ENCODE measurements around the gene SELENOI.

SELENOI gene

DNA sequence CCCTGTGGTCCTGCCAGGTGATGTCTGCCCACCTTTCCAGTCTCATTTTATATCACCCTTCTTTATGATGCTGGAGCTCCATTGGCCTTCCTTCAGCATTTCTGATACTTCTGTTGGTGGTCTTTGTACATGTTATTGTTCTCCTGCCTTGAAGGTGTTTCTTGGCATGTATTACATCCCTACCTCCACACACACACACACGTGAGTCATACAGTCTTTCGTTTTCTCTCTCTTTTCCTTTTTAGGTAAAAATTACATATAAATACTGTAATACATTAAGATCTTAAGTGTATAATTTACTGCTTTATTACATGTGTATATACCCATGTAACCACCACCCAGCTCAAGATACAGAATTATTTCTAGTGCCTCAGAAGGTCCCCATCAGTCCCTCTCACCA, 10.8 kb downstream of the SELENOI start:
- no peak overlapping the region for H3K27ac ChIP-seq (ENCODE audit: low read length)
- TF ChIP-seq EZH2 (optimal IDR thresholded peaks at IDR 0.05; ENCODE audit: low read depth, low read length) (no peak), EZH2phosphoT487 (IDR thresholded peaks at IDR 0.05; ENCODE audit: low read length) (no peak)
- TF ChIP-seq, protein P1, sequence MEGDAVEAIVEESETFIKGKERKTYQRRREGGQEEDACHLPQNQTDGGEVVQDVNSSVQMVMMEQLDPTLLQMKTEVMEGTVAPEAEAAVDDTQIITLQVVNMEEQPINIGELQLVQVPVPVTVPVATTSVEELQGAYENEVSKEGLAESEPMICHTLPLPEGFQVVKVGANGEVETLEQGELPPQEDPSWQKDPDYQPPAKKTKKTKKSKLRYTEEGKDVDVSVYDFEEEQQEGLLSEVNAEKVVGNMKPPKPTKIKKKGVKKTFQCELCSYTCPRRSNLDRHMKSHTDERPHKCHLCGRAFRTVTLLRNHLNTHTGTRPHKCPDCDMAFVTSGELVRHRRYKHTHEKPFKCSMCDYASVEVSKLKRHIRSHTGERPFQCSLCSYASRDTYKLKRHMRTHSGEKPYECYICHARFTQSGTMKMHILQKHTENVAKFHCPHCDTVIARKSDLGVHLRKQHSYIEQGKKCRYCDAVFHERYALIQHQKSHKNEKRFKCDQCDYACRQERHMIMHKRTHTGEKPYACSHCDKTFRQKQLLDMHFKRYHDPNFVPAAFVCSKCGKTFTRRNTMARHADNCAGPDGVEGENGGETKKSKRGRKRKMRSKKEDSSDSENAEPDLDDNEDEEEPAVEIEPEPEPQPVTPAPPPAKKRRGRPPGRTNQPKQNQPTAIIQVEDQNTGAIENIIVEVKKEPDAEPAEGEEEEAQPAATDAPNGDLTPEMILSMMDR (IDR thresholded peaks at IDR 0.05; ENCODE audit: low read length), result no peak
- H3K27me3 ChIP-seq (replicated peaks; ENCODE audit: insufficient read depth, low read length), result no peaks in the 10 kb centered on the region
- H3K4me2 ChIP-seq (ENCODE audit: low read depth, low read length), result no peak overlapping the region
- no peaks in the 10 kb centered on the region for H3F3A ChIP-seq (ENCODE audit: insufficient read depth, low read length)
- no peak overlapping the region for H2AFZ ChIP-seq (ENCODE audit: low read length)
- no peak overlapping the region for H3K9ac ChIP-seq (ENCODE audit: low read length)
- no peaks in the 10 kb centered on the region for H3K9me2 ChIP-seq (replicated peaks; ENCODE audit: insufficient read depth, low read length)
- peaks cover 100% of the 10 kb centered on the region for H3K79me2 ChIP-seq (ENCODE audit: low read length)
- no peak overlapping the region for H3K4me3 ChIP-seq (ENCODE audit: low read length)
- H4K20me1 ChIP-seq (ENCODE audit: insufficient read depth, low read length), result peaks cover 43% of the 10 kb centered on the region
- H3K9me3 ChIP-seq (replicated peaks; ENCODE audit: insufficient read depth, low read length), result no peaks in the 10 kb centered on the region
- H3K36me3 ChIP-seq (replicated peaks; ENCODE audit: insufficient read depth, low read length), result no peaks in the 10 kb centered on the region; the same call in 1 of the 2 replicates
- no peaks in the 10 kb centered on the region for H3K4me1 ChIP-seq (ENCODE audit: low read length)
- DNase-seq, result no peak

DNA sequence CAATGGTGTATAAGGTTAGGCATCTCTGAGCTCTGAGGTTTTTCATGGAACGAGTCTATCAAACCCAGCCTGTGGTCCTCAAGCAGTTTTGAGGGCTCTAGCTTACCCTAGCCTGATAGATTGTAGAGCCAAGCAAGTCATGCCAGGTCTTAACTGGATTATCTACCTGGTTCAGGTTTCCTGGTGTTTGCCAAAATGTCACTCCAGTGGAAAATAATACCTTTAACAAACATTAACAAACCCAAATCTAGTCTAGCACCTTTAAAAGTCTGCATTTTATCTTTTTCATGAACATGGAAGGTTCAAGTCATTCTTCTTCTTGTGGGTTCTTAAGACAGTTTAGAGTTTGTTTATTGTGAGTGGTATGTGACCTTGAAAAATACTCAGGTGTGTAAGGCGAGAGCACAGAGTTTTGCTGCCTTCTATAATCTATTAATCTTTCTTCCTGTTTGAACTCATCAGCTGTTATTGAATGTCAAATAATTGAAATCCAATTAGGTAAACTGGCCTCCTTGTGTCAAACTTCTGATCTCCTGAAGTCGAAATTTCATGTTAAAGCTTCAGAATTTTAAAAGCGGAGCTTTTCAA, 14.0 kb downstream of the SELENOI start:
- Histone ChIP-seq H3K79me2 (ENCODE audit: low read length) (peaks cover 99% of the 10 kb centered on the region), H4K20me1 (ENCODE audit: insufficient read depth, low read length) (peaks cover 45% of the 10 kb centered on the region), H3F3A (ENCODE audit: insufficient read depth, low read length) (no peaks in the 10 kb centered on the region), H3K9me3 (replicated peaks; ENCODE audit: insufficient read depth, low read length) (no peaks in the 10 kb centered on the region), H3K4me2 (ENCODE audit: low read depth, low read length) (no peak overlapping the region), H3K36me3 (replicated peaks; ENCODE audit: insufficient read depth, low read length) (peaks cover under 1% of the 10 kb centered on the region; the same call in 1 of the 2 replicates), H3K9ac (ENCODE audit: low read length) (no peak overlapping the region), H3K27me3 (replicated peaks; ENCODE audit: insufficient read depth, low read length) (no peaks in the 10 kb centered on the region), H3K4me1 (ENCODE audit: low read length) (no peaks in the 10 kb centered on the region), H3K4me3 (ENCODE audit: low read length) (no peak overlapping the region), H3K9me2 (replicated peaks; ENCODE audit: insufficient read depth, low read length) (no peaks in the 10 kb centered on the region), H2AFZ (ENCODE audit: low read length) (no peak overlapping the region), H3K27ac (ENCODE audit: low read length) (no peak overlapping the region)
- TF ChIP-seq, protein P1 (IDR thresholded peaks at IDR 0.05; ENCODE audit: low read length), result no peak
- no peak for TF ChIP-seq EZH2 (optimal IDR thresholded peaks at IDR 0.05; ENCODE audit: low read depth, low read length)
- no peak for TF ChIP-seq EZH2phosphoT487 (IDR thresholded peaks at IDR 0.05; ENCODE audit: low read length)
- DNase-seq, result no peak

DNA sequence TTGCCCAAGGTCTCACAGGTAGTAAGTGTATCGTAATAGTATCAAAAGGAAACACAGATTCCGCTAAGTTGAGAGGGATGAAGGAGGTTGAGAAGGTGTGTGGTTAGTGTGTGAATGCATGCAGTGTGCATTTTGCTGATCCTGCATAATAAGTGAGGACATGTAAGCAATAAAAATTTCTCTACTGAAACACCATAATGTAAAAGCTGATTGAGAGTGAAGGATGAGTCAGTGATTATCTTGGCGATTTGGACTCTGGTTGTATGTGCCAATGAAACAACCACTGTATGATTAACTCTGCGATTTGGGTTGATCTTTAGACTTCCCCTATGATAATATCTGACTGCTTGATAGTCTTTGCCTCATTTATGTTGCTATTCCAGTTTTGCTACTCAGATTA, 17.4 kb downstream of the SELENOI start:
- no peaks in the 10 kb centered on the region for H3K27me3 ChIP-seq (replicated peaks; ENCODE audit: insufficient read depth, low read length)
- H3K36me3 ChIP-seq (replicated peaks; ENCODE audit: insufficient read depth, low read length), result peaks cover 10% of the 10 kb centered on the region; the same call in 1 of the 2 replicates
- peaks cover 25% of the 10 kb centered on the region for H4K20me1 ChIP-seq (ENCODE audit: insufficient read depth, low read length)
- H2AFZ ChIP-seq (ENCODE audit: low read length), result no peak overlapping the region
- no peak overlapping the region for H3K9ac ChIP-seq (ENCODE audit: low read length)
- H3K9me3 ChIP-seq (replicated peaks; ENCODE audit: insufficient read depth, low read length), result no peaks in the 10 kb centered on the region
- DNase-seq, result no peak
- H3K79me2 ChIP-seq (ENCODE audit: low read length), result peaks cover 83% of the 10 kb centered on the region
- no peak for TF ChIP-seq EZH2phosphoT487 (IDR thresholded peaks at IDR 0.05; ENCODE audit: low read length)
- no peak overlapping the region for H3K27ac ChIP-seq (ENCODE audit: low read length)
- H3K4me2 ChIP-seq (ENCODE audit: low read depth, low read length), result no peak overlapping the region
- H3K4me3 ChIP-seq (ENCODE audit: low read length), result no peak overlapping the region
- no peaks in the 10 kb centered on the region for H3F3A ChIP-seq (ENCODE audit: insufficient read depth, low read length)
- H3K9me2 ChIP-seq (replicated peaks; ENCODE audit: insufficient read depth, low read length), result no peaks in the 10 kb centered on the region
- no peaks in the 10 kb centered on the region for H3K4me1 ChIP-seq (ENCODE audit: low read length)

DNA sequence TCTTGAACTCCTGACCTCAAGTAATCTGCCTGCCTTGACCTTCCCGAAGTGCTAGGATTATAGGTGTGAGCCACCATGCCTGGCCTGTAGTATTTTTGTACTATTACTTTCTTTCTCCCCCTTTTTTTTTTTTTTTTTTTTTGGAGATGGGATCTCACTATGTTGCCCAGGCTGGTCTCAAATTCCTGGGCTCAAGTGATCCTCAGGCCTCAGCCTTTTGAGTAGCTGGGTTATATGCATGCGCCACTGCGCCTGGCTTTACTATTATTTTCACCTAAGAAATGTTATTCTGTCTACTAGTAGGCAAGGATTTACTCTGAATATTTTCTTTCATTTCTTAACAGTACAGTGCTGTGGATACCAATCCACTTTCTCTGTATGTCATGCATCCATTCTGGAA, 18.0 kb downstream of the SELENOI start:
- H2AFZ ChIP-seq (ENCODE audit: low read length), result no peak overlapping the region
- no peaks in the 10 kb centered on the region for H3K9me3 ChIP-seq (replicated peaks; ENCODE audit: insufficient read depth, low read length)
- H3K4me2 ChIP-seq (ENCODE audit: low read depth, low read length), result no peak overlapping the region
- no peaks in the 10 kb centered on the region for H3K9me2 ChIP-seq (replicated peaks; ENCODE audit: insufficient read depth, low read length)
- TF ChIP-seq EZH2phosphoT487 (IDR thresholded peaks at IDR 0.05; ENCODE audit: low read length) (no peak), EZH2 (optimal IDR thresholded peaks at IDR 0.05; ENCODE audit: low read depth, low read length) (no peak)
- TF ChIP-seq, protein P1 (IDR thresholded peaks at IDR 0.05; ENCODE audit: low read length), result no peak
- H3F3A ChIP-seq (ENCODE audit: insufficient read depth, low read length), result no peaks in the 10 kb centered on the region
- no peaks in the 10 kb centered on the region for H3K27me3 ChIP-seq (replicated peaks; ENCODE audit: insufficient read depth, low read length)
- peaks cover 10% of the 10 kb centered on the region; the same call in 1 of the 2 replicates for H3K36me3 ChIP-seq (replicated peaks; ENCODE audit: insufficient read depth, low read length)
- no peak for DNase-seq
- peaks cover 77% of the 10 kb centered on the region for H3K79me2 ChIP-seq (ENCODE audit: low read length)
- no peak overlapping the region for H3K27ac ChIP-seq (ENCODE audit: low read length)
- H4K20me1 ChIP-seq (ENCODE audit: insufficient read depth, low read length), result peaks cover 18% of the 10 kb centered on the region
- no peak overlapping the region for H3K4me3 ChIP-seq (ENCODE audit: low read length)
- no peaks in the 10 kb centered on the region for H3K4me1 ChIP-seq (ENCODE audit: low read length)
- no peak overlapping the region for H3K9ac ChIP-seq (ENCODE audit: low read length)

Data from MM.1S (cell line).